ENCODE measurements around the gene SOCS4. TPM values are rescaled to one million over a fixed set of nuclear protein-coding genes. Genes with fewer than 3 reads are reported as not detected.

SOCS4 gene
- total RNA-seq, 2 donors from 2014 or later: 13.1 to 13.6 TPM

DNA sequence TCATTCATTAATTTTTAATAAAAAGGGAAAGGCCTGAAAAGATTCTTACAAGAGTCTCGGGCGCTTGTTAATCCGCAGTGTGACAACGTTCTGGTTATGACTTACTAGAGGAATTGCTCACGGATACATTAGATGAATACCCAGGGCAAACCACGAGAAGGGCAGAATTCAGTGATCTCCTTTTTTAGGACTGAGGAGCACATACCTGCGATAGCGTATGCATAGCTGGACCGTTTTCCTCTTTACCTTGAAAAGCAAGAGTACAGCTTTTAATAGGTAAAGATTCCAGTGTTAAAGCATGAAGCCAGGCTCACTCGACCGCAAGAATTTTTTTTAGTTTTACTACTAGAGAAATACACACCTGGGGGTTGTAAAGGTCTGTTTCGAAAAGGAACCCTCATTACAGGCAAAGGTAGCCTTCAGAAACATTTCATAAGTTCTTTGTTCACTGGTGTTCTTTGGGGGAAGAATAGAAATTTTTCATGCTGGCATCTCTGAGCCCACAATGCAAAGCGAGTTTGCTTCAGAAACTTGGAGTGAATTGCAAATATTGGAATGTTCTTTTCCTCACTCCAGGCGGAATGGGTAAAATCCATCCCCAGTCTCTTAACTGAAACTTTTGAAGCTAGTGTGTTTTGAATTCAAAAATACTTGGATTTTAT is 25.4 kb downstream of the SOCS4 start:
- H3K4me1 ChIP-seq: peaks cover 0 to 40% of the 10 kb centered on the region in 2 donors

DNA sequence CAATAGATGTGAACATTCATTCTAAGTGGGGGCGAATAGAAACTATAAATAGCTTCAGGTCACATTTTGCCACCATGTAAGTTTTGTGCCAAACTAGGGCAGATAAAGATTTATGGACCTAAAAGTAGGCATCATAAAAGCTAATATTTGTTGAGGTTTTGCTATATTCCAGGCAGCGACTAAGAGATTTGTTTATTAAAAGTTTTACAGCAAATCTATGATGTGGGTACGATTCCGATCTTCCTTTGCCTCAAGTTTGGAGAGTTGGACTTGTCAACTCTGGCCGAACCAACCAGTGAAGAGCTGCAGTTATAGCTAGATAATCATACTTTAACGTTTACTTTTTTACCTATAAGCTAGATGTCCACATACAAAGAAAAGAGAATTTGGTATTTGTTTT is 26.0 kb downstream of the SOCS4 start:
- TF ChIP-seq, protein P1, sequence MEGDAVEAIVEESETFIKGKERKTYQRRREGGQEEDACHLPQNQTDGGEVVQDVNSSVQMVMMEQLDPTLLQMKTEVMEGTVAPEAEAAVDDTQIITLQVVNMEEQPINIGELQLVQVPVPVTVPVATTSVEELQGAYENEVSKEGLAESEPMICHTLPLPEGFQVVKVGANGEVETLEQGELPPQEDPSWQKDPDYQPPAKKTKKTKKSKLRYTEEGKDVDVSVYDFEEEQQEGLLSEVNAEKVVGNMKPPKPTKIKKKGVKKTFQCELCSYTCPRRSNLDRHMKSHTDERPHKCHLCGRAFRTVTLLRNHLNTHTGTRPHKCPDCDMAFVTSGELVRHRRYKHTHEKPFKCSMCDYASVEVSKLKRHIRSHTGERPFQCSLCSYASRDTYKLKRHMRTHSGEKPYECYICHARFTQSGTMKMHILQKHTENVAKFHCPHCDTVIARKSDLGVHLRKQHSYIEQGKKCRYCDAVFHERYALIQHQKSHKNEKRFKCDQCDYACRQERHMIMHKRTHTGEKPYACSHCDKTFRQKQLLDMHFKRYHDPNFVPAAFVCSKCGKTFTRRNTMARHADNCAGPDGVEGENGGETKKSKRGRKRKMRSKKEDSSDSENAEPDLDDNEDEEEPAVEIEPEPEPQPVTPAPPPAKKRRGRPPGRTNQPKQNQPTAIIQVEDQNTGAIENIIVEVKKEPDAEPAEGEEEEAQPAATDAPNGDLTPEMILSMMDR (IDR thresholded peaks at IDR 0.05): no peak
- no peak for DNase-seq (ENCODE audit: low spot score)
- peaks cover 0 to 40% of the 10 kb centered on the region in 2 donors for H3K4me1 ChIP-seq
- H3K4me3 ChIP-seq: no peak overlapping the region
- no peaks in the 10 kb centered on the region for H3K27me3 ChIP-seq
- no peaks in the 10 kb centered on the region for H3K36me3 ChIP-seq
- H3K27ac ChIP-seq: peak overlapping the region; percentile 99 to 100
- H3K9me3 ChIP-seq: no peaks in the 10 kb centered on the region

More for the DNA sequence above, 25.4 kb downstream of the SOCS4 start:
- Histone ChIP-seq H3K27ac (peak overlapping the region; percentile 99 to 100), H3K36me3 (no peaks in the 10 kb centered on the region), H3K27me3 (no peaks in the 10 kb centered on the region), H3K4me3 (peak overlapping the region; percentile 97 to 99), H3K9me3 (no peaks in the 10 kb centered on the region)
- TF ChIP-seq, protein P1 (IDR thresholded peaks at IDR 0.05): no peak
- no peak for DNase-seq (ENCODE audit: low spot score)

DNA sequence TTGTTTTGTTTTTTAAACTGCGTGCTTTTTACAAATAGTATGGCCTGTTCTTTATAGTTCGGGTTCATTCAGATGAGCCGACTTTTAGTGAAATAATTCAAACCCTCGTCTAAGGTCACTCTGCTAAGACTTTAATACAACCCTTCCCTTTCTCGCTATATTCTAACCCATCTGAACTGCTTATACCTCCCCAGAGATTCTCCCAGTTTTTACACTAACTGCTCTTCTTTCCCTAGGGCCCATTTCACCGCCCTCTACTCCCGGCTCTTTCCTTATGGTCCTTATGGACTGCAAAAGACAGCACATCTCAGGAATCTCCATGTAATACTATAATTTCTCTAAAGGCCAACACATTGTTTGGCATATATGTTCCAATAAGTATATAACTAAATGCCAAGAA is 26.5 kb downstream of the SOCS4 start:
- H3K36me3 ChIP-seq: peaks cover 3% of the 10 kb centered on the region
- H3K27me3 ChIP-seq: no peaks in the 10 kb centered on the region
- TF ChIP-seq, protein P1 (IDR thresholded peaks at IDR 0.05): no peak
- peaks cover 0 to 40% of the 10 kb centered on the region in 2 donors for H3K4me1 ChIP-seq
- no peak overlapping the region for H3K27ac ChIP-seq
- no peak overlapping the region for H3K4me3 ChIP-seq
- H3K9me3 ChIP-seq: no peaks in the 10 kb centered on the region
- no peak for DNase-seq (ENCODE audit: low spot score)

DNA sequence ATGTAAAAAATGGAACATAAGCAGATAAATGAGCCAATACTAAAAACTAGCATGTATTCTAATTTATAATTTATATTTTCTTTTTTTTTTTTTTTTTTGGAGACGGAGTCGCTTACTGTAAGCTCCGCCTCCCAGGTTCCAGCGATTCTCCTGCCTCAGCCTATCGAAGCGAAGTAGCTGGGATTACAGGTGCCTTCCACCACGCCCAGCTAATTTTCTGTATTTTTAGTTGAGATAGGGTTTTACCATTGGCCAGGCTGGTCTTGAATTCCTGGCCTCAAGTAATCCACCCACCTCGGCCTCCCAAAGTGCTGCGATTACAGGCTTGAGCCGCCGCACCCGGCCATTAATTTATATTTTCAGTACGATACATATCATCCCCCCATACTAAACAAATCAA is 27.1 kb downstream of the SOCS4 start:
- peaks cover 0 to 40% of the 10 kb centered on the region in 2 donors for H3K4me1 ChIP-seq
- peaks cover 3% of the 10 kb centered on the region for H3K36me3 ChIP-seq
- no peak overlapping the region for H3K4me3 ChIP-seq
- TF ChIP-seq, protein P1 (IDR thresholded peaks at IDR 0.05): no peak
- no peak overlapping the region for H3K27ac ChIP-seq
- no peaks in the 10 kb centered on the region for H3K9me3 ChIP-seq
- no peak for DNase-seq (ENCODE audit: low spot score)
- no peaks in the 10 kb centered on the region for H3K27me3 ChIP-seq

DNA sequence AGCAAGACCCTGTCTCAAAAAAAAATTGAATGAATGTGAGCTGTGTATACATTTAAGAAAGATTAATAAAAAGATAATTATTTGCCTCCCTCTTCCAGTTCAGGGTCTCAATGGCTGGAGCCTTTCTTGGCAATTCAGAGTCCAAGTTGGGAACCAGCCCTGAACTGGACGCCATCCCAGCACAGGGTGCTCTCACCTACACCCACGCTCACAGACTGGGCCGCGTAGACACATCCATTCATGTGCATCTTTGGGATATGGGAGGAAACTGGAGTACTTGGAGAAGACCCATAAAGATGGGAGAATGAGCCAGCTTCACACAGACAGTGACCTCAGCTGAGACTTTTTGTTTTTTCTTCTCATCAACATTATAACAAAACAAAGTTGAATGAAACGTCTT is 30.9 kb downstream of the SOCS4 start:
- no peak overlapping the region for H3K4me3 ChIP-seq
- no peaks in the 10 kb centered on the region for H3K27me3 ChIP-seq
- TF ChIP-seq, protein P1 (IDR thresholded peaks at IDR 0.05): no peak
- DNase-seq (ENCODE audit: low spot score): no peak
- H3K4me1 ChIP-seq: peaks cover 0 to 39% of the 10 kb centered on the region in 2 donors
- peaks cover 7% of the 10 kb centered on the region for H3K36me3 ChIP-seq
- no peak overlapping the region for H3K27ac ChIP-seq
- H3K9me3 ChIP-seq: no peaks in the 10 kb centered on the region

DNA sequence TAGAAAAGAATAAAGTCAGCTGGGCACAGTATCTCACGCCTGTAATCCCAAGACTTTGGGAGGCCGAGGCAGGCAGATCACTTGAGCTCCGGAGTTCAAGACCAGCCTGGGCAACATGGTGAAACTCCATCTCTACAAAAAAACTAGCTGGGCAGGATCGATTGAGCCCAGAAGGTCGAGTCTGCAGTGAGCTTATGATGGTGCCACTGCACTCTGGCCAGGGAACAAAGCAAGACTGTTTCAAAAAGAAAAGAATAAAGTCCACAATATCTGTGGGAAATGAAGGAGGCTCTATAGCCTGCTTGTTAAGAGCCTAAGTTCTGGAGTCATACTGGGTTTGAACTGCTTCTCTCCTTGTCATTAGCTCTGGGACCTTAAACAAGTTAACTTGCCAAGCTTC is 32.3 kb downstream of the SOCS4 start:
- H3K27me3 ChIP-seq: no peaks in the 10 kb centered on the region
- H3K36me3 ChIP-seq: peaks cover 21% of the 10 kb centered on the region
- peaks cover 0 to 30% of the 10 kb centered on the region in 2 donors for H3K4me1 ChIP-seq
- no peak overlapping the region for H3K27ac ChIP-seq
- H3K4me3 ChIP-seq: no peak overlapping the region
- H3K9me3 ChIP-seq: no peaks in the 10 kb centered on the region
- no peak for DNase-seq (ENCODE audit: low spot score)
- TF ChIP-seq, protein P1 (IDR thresholded peaks at IDR 0.05): no peak

Data from right atrium auricular region (tissue), 2 donors.